GM23338 (cell line): ENCODE measurements around the gene GPR55. TPM values are rescaled to one million over a fixed set of nuclear protein-coding genes. Genes with fewer than 3 reads are reported as not detected.

Source experiments
- ATAC-seq: fragments of 200-7000 bp; cut with Tn5 transposase; 3 replicates; pipeline ENCODE4 v1.9.1; 2020
- DNase-seq: peaks from one replicate; pipeline ENCODE4 v3.0.0-alpha.2; 2015; ENCODE audit warnings: low spot score
- H2AFZ ChIP-seq: fragments of 200-600 bp; sonication (generic); 2 replicates; pipeline ENCODE4 v1.8.0; 2016; ENCODE audit warnings: antibody characterized with exemption, mild to moderate bottlenecking, moderate library complexity
- H3F3A ChIP-seq: fragments of 200-600 bp; sonication (generic); replicated peaks from 2 replicates; pipeline ENCODE4 v1.8.0; 2017; ENCODE audit warnings: antibody characterized with exemption, mixed run types, low read depth
- H3K27ac ChIP-seq: fragments of 200-600 bp; sonication (generic); 2 replicates; pipeline ENCODE4 v1.6.1; 2016; ENCODE audit warnings: low read depth
- H3K27me3 ChIP-seq: fragments of 200-600 bp; sonication (generic); 2 replicates; pipeline ENCODE4 v1.8.0; 2016; ENCODE audit warnings: mild to moderate bottlenecking, mixed run types, moderate library complexity; ENCODE audit not compliant: insufficient read depth
- H3K36me3 ChIP-seq: fragments of 200-600 bp; sonication (generic); 2 replicates; pipeline ENCODE4 v1.8.0; 2016; ENCODE audit warnings: mild to moderate bottlenecking; ENCODE audit not compliant: insufficient read depth
- H3K4me1 ChIP-seq: fragments of 200-600 bp; sonication (generic); 2 replicates; pipeline ENCODE4 v1.8.0; 2016; ENCODE audit warnings: mild to moderate bottlenecking, moderate library complexity; ENCODE audit not compliant: insufficient read depth
- H3K4me2 ChIP-seq: fragments of 200-600 bp; sonication (generic); 2 replicates; pipeline ENCODE4 v1.7.1; 2017; ENCODE audit warnings: mixed run types
- H3K4me3 ChIP-seq: fragments of 200-600 bp; sonication (generic); 2 replicates; pipeline ENCODE4 v1.6.1; 2016; ENCODE audit warnings: mixed run types
- H3K79me2 ChIP-seq: fragments of 200-600 bp; sonication (generic); replicated peaks from 2 replicates; pipeline ENCODE4 v1.8.0; 2017; ENCODE audit warnings: mild to moderate bottlenecking; ENCODE audit not compliant: insufficient read depth
- H3K9me2 ChIP-seq: fragments of 200-600 bp; sonication (generic); 2 replicates; pipeline ENCODE4 v1.8.0; 2017; ENCODE audit not compliant: insufficient read depth
- H4K20me1 ChIP-seq: fragments of 200-600 bp; sonication (generic); replicated peaks from 2 replicates; pipeline ENCODE4 v1.8.0; 2017; ENCODE audit warnings: mild to moderate bottlenecking; ENCODE audit not compliant: insufficient read depth
- H3K27ac Mint-ChIP-seq: 2 replicates; pipeline ENCODE4 v1.8.0; 2020; ENCODE audit warnings: inconsistent platforms, mild to moderate bottlenecking, moderate library complexity, mixed read lengths
- H3K27me3 Mint-ChIP-seq: 3 replicates; pipeline ENCODE4 v1.8.0; 2022; ENCODE audit warnings: low read depth, mild to moderate bottlenecking, moderate library complexity, mixed read lengths, inconsistent platforms; ENCODE audit not compliant: insufficient read depth, poor library complexity
- H3K36me3 Mint-ChIP-seq: 3 replicates; pipeline ENCODE4 v1.8.0; 2021; ENCODE audit warnings: low read depth, mild to moderate bottlenecking, inconsistent platforms, moderate library complexity, mixed read lengths
- H3K4me1 Mint-ChIP-seq: 3 replicates; pipeline ENCODE4 v1.8.0; 2020; ENCODE audit warnings: mild to moderate bottlenecking, inconsistent platforms, mixed read lengths
- H3K4me3 Mint-ChIP-seq: 3 replicates; pipeline ENCODE4 v1.8.0; 2021; ENCODE audit warnings: moderate library complexity, mild to moderate bottlenecking, inconsistent platforms, mixed read lengths
- H3K9me3 Mint-ChIP-seq: 3 replicates; pipeline ENCODE4 v1.8.0; 2020; ENCODE audit warnings: moderate library complexity, mild to moderate bottlenecking, inconsistent platforms, mixed read lengths
- EZH2 ChIP-seq: fragments of 200-600 bp; sonication (generic); IDR thresholded peaks from one replicate; pipeline ENCODE4 v1.8.0; 2017; ENCODE audit warnings: antibody characterized with exemption, mild to moderate bottlenecking, low read depth; ENCODE audit not compliant: unreplicated experiment
- EZH2phosphoT487 ChIP-seq: fragments of 200-600 bp; sonication (generic); IDR thresholded peaks from one replicate; pipeline ENCODE4 v1.8.1; 2018; ENCODE audit warnings: antibody characterized with exemption; ENCODE audit not compliant: unreplicated experiment
- NANOG ChIP-seq: IDR thresholded peaks from 2 replicates; pipeline ENCODE4 v1.6.1; 2016; ENCODE audit warnings: antibody characterized with exemption, borderline replicate concordance
- ZNF114 ChIP-seq: fragments of 250-450 bp; sonication (Bioruptor Pico); IDR thresholded peaks from 2 replicates; pipeline ENCODE4 v1.5.0; 2020; ENCODE audit warnings: mild to moderate bottlenecking, moderate library complexity
- ZNF331 ChIP-seq: fragments of 250-450 bp; sonication (Bioruptor Pico); IDR thresholded peaks from 2 replicates; pipeline ENCODE4 v1.5.0; 2020; ENCODE audit warnings: low read depth, mild to moderate bottlenecking, moderate library complexity
- polyA plus RNA-seq: library from polyadenylated mRNA; unstranded; fragments of >200 nt; fragmentation: Nextera tagmentation; extraction: Ambion mirVana; gene quantifications from 2 replicates; pipeline ENCODE4 v1.2.1, GENCODE V29; 2016
- total RNA-seq: library from RNA; depleted of rRNA; stranded (reverse); fragments of >200 nt; shearing (Covaris generic); gene quantifications from 2 replicates; pipeline ENCODE4 v1.2.3, GENCODE V29; 2014
- TF ChIP-seq, protein P1 (sequence below): fragments of 250-450 bp; sonication (Bioruptor Pico); IDR thresholded peaks from 2 replicates; pipeline ENCODE4 v1.5.0; 2020; ENCODE audit warnings: mild to moderate bottlenecking, moderate library complexity
- TF ChIP-seq, protein P2 (sequence below): IDR thresholded peaks from one replicate; pipeline ENCODE4 v1.6.1; 2018; ENCODE audit warnings: antibody characterized with exemption; ENCODE audit not compliant: unreplicated experiment

GPR55 gene
- total and polyA plus RNA-seq, 2 experiments from 2014 or later = not detected

DNA sequence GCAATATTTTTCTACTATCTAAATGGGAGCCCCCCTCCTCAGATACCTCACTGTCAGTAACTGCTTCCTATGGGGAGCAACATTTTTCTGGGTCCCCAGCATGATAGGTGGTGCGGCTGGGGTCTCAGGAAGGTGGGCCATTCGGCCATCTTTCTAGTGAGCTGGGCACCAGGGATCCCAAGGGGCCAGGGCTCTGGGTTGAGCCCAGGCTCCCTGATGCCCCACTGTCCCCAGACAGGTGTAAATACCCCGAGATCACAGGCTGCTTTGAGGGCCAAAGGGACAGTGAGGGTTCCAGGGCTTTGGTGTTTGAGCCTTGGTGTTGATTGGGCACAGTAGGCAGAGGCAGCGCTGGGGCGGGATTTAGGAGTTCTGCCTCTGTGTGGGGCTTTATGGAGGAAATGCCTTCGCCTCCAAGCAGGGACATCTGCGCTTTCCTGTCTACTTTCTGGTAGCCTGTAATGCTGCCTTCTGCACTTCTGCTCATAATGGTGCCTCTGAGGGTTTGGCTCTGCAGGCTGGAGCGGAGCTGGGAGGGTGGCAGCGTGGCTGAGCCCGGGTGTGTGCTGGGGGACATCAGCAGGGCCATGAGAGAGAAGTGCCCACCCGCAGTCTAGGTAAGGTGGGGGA is 55.0 kb downstream of the GPR55 start:
- Histone ChIP-seq H3K27me3 (no peaks in the 10 kb centered on the region), H3K27ac (peak overlapping the region; percentile 97; the same call in 1 of the 2 replicates), H3K79me2 (peaks cover 95% of the 10 kb centered on the region), H3F3A (0 out of 2 replicates have a peak, but pooled peaks cover 9% of the 10 kb centered on the region), H3K4me2 (peak overlapping the region; percentile 85), H3K4me3 (peak overlapping the region; percentile 53; the same call in 1 of the 2 replicates), H3K9me2 (no peaks in the 10 kb centered on the region), H3K36me3 (0 out of 2 replicates have a peak, but pooled peaks cover under 1% of the 10 kb centered on the region), H2AFZ (no peak overlapping the region), H3K4me1 (peaks cover 60% of the 10 kb centered on the region), H4K20me1 (peaks cover 32% of the 10 kb centered on the region)
- TF ChIP-seq ZNF114 (CRISPR knock-in tag) = no peak
- peaks cover 20% of the 10 kb centered on the region for H3K27me3 Mint-ChIP-seq
- DNase-seq = no peak
- no peaks in the 10 kb centered on the region for H3K9me3 Mint-ChIP-seq
- no peak for ATAC-seq
- H3K27ac Mint-ChIP-seq = peak overlapping the region; percentile 96
- peaks cover 35% of the 10 kb centered on the region for H3K36me3 Mint-ChIP-seq
- H3K4me3 Mint-ChIP-seq = peak overlapping the region; percentile 75; the same call in 2 of the 3 replicates
- peaks cover 62% of the 10 kb centered on the region for H3K4me1 Mint-ChIP-seq

DNA sequence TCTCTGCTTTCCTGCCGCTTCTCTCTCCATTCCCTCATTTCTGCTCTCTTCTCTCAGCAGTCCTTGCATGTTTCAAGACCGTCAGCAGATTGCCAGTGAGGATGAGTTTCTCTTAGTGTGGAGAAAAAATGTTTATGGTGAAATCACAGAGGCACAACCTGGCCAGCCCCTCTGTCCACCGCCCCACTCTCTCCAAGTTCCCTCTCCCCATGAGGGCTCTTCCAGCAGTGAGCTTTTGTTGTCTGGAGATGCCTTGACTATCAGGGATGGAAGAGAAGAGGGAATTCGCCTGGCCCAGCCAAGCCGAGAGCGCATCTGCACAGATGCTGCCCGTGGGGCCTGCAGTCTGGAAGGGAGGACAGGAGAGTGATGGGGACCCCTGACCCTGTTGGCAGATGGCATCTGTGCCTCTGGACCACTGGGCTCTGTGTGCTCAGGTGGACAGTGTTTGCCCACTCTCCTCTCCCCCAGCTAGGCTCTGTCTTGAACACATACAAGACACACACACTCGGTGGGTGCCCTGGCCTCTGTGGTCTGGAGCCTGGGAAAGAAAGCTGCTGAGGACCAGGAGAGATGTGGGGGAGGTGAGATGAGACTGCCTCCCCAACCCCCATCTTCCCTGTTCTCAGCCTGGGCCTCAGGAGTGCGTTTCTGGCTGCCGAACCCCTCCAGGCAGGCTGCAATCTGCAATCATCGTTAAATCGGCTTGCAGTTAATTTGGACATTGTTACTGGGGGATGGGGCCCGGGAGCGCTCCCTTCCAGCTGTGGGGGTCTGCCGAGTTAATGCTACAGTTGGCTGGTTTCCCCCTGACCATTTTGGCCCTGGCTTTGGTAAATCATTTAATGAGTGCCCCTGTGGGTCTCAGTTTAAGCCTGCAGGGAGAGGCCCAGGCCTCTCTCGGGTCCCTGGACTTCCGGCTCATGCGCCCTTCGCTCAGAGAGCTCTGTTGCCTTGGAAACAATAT is 55.8 kb downstream of the GPR55 start:
- Mint-ChIP-seq H3K36me3 (peaks cover 27% of the 10 kb centered on the region), H3K27ac (peak overlapping the region; percentile 96), H3K27me3 (peaks cover 24% of the 10 kb centered on the region), H3K4me3 (peak overlapping the region; percentile 75), H3K9me3 (no peaks in the 10 kb centered on the region), H3K4me1 (peaks cover 62% of the 10 kb centered on the region)
- no peaks in the 10 kb centered on the region for H3K9me2 ChIP-seq
- no peaks in the 10 kb centered on the region for H3K27me3 ChIP-seq
- no peaks in the 10 kb centered on the region for H3K36me3 ChIP-seq
- peaks cover 32% of the 10 kb centered on the region for H4K20me1 ChIP-seq
- DNase-seq (peak; percentile 59), ATAC-seq (peak; percentile 12)
- H3K4me3 ChIP-seq = peak overlapping the region; percentile 53
- peaks cover 9% of the 10 kb centered on the region; the same call in 1 of the 2 replicates for H3F3A ChIP-seq
- peaks cover 60% of the 10 kb centered on the region for H3K4me1 ChIP-seq
- peak overlapping the region; percentile 97 for H3K27ac ChIP-seq
- H3K79me2 ChIP-seq = peaks cover 94% of the 10 kb centered on the region
- H3K4me2 ChIP-seq = peak overlapping the region; percentile 85
- H2AFZ ChIP-seq = no peak overlapping the region
- TF ChIP-seq, protein P1, sequence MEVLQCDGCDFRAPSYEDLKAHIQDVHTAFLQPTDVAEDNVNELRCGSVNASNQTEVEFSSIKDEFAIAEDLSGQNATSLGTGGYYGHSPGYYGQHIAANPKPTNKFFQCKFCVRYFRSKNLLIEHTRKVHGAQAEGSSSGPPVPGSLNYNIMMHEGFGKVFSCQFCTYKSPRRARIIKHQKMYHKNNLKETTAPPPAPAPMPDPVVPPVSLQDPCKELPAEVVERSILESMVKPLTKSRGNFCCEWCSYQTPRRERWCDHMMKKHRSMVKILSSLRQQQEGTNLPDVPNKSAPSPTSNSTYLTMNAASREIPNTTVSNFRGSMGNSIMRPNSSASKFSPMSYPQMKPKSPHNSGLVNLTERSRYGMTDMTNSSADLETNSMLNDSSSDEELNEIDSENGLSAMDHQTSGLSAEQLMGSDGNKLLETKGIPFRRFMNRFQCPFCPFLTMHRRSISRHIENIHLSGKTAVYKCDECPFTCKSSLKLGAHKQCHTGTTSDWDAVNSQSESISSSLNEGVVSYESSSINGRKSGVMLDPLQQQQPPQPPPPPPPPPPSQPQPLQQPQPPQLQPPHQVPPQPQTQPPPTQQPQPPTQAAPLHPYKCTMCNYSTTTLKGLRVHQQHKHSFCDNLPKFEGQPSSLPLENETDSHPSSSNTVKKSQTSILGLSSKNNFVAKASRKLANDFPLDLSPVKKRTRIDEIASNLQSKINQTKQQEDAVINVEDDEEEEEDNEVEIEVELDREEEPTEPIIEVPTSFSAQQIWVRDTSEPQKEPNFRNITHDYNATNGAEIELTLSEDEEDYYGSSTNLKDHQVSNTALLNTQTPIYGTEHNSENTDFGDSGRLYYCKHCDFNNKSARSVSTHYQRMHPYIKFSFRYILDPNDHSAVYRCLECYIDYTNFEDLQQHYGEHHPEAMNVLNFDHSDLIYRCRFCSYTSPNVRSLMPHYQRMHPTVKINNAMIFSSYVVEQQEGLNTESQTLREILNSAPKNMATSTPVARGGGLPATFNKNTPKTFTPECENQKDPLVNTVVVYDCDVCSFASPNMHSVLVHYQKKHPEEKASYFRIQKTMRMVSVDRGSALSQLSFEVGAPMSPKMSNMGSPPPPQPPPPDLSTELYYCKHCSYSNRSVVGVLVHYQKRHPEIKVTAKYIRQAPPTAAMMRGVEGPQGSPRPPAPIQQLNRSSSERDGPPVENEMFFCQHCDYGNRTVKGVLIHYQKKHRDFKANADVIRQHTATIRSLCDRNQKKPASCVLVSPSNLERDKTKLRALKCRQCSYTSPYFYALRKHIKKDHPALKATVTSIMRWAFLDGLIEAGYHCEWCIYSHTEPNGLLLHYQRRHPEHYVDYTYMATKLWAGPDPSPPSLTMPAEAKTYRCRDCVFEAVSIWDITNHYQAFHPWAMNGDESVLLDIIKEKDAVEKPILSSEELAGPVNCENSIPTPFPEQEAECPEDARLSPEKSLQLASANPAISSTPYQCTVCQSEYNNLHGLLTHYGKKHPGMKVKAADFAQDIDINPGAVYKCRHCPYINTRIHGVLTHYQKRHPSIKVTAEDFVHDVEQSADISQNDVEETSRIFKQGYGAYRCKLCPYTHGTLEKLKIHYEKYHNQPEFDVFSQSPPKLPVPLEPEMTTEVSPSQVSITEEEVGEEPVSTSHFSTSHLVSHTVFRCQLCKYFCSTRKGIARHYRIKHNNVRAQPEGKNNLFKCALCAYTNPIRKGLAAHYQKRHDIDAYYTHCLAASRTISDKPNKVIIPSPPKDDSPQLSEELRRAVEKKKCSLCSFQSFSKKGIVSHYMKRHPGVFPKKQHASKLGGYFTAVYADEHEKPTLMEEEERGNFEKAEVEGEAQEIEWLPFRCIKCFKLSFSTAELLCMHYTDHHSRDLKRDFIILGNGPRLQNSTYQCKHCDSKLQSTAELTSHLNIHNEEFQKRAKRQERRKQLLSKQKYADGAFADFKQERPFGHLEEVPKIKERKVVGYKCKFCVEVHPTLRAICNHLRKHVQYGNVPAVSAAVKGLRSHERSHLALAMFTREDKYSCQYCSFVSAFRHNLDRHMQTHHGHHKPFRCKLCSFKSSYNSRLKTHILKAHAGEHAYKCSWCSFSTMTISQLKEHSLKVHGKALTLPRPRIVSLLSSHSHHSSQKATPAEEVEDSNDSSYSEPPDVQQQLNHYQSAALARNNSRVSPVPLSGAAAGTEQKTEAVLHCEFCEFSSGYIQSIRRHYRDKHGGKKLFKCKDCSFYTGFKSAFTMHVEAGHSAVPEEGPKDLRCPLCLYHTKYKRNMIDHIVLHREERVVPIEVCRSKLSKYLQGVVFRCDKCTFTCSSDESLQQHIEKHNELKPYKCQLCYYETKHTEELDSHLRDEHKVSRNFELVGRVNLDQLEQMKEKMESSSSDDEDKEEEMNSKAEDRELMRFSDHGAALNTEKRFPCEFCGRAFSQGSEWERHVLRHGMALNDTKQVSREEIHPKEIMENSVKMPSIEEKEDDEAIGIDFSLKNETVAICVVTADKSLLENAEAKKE (CRISPR knock-in tag) = no peak
- TF ChIP-seq EZH2 (no peak), ZNF114 (CRISPR knock-in tag) (no peak), NANOG (no peak), ZNF331 (no peak), EZH2phosphoT487 (no peak)
- TF ChIP-seq, protein P2, sequence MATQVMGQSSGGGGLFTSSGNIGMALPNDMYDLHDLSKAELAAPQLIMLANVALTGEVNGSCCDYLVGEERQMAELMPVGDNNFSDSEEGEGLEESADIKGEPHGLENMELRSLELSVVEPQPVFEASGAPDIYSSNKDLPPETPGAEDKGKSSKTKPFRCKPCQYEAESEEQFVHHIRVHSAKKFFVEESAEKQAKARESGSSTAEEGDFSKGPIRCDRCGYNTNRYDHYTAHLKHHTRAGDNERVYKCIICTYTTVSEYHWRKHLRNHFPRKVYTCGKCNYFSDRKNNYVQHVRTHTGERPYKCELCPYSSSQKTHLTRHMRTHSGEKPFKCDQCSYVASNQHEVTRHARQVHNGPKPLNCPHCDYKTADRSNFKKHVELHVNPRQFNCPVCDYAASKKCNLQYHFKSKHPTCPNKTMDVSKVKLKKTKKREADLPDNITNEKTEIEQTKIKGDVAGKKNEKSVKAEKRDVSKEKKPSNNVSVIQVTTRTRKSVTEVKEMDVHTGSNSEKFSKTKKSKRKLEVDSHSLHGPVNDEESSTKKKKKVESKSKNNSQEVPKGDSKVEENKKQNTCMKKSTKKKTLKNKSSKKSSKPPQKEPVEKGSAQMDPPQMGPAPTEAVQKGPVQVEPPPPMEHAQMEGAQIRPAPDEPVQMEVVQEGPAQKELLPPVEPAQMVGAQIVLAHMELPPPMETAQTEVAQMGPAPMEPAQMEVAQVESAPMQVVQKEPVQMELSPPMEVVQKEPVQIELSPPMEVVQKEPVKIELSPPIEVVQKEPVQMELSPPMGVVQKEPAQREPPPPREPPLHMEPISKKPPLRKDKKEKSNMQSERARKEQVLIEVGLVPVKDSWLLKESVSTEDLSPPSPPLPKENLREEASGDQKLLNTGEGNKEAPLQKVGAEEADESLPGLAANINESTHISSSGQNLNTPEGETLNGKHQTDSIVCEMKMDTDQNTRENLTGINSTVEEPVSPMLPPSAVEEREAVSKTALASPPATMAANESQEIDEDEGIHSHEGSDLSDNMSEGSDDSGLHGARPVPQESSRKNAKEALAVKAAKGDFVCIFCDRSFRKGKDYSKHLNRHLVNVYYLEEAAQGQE = no peak
